SK-MEL-5 (cell line): ENCODE results near the gene LAMA3. TPM values are rescaled to one million over a fixed set of nuclear protein-coding genes. Genes with fewer than 3 reads are reported as not detected.
A peak's percentile ranks its signal among the peaks of the same experiment; 100 is the strongest.

Experiments
- DNase-seq: peaks from one replicate; pipeline ENCODE4 v3.0.0-alpha.2; 2016; ENCODE audit warnings: low read depth, low spot score
- in situ Hi-C: cut with HindIII; loops from 2 replicates; pipeline ENCODE4 v1.10.0; 2016; ENCODE audit warnings: low sequenced_read_pairs, high pct_unique_total_duplicates, low pct_unique_long_range_greater_than_20kb
- total RNA-seq: library from RNA; depleted of rRNA; stranded (reverse); fragments of >200 nt; shearing (Covaris generic); gene quantifications from 2 replicates; pipeline ENCODE4 v1.2.3, GENCODE V29; 2014

The LAMA3 gene
- total RNA-seq, 1 experiment from 2014 or later = 1.1 TPM

- in situ Hi-C loops = no loop called here
- no peak for DNase-seq
Observed at GRCh38 chr18:23970161-23971096, 281.2 kb downstream of the LAMA3 start.

GRCh38 chr18:23971097-23971440, 281.8 kb downstream of the LAMA3 start:
- no peak for DNase-seq
- in situ Hi-C loops = no loop called here

GRCh38 chr18:23971666-23972230, 282.5 kb downstream of the LAMA3 start:
- no peak for DNase-seq
- in situ Hi-C loops = no loop called here

- in situ Hi-C loops = no loop called here
- DNase-seq = no peak
Observed at GRCh38 chr18:23972453-23972852, 283.2 kb downstream of the LAMA3 start.

GRCh38 chr18:23977103-23977502, 287.9 kb downstream of the LAMA3 start:
- DNase-seq = no peak
- in situ Hi-C loops = no loop called here

- no peak for DNase-seq
- in situ Hi-C loops = no loop called here
Observed at GRCh38 chr18:23977719-23978483, 288.6 kb downstream of the LAMA3 start.

- in situ Hi-C loops = no loop called here
- no peak for DNase-seq
Observed at GRCh38 chr18:23981369-23981980, 292.2 kb downstream of the LAMA3 start.

GRCh38 chr18:23982155-23983079, 293.2 kb downstream of the LAMA3 start:
- peak; percentile 22 for DNase-seq
- in situ Hi-C loops = no loop called here

- no peak for DNase-seq
Observed at GRCh38 chr18:23983112-23983511, 293.9 kb downstream of the LAMA3 start.

GRCh38 chr18:23986600-23987359, 297.5 kb downstream of the LAMA3 start:
- no peak for DNase-seq

More at GRCh38 chr18:23983112-23983511, 293.9 kb downstream of the LAMA3 start:
- in situ Hi-C loops = no loop called here

GRCh38 chr18:23990474-23991410, 301.5 kb downstream of the LAMA3 start:
- in situ Hi-C loops = no loop called here
- no peak for DNase-seq

More at GRCh38 chr18:23986600-23987359, 297.5 kb downstream of the LAMA3 start:
- in situ Hi-C loops = no loop called here

- in situ Hi-C loops = no loop called here
Observed at GRCh38 chr18:23992089-23992940, 303.1 kb downstream of the LAMA3 start.

GRCh38 chr18:23992941-23993280, 303.7 kb downstream of the LAMA3 start:
- DNase-seq = no peak
- in situ Hi-C loops = no loop called here

More at GRCh38 chr18:23992089-23992940, 303.1 kb downstream of the LAMA3 start:
- DNase-seq = peak; percentile 66

- peak; percentile 93 for DNase-seq
- in situ Hi-C loops = no loop called here
Observed at GRCh38 chr18:23994361-23994902, 305.2 kb downstream of the LAMA3 start.
